ENCODE measurements around the gene TRIM44. TPM values are rescaled to one million over a fixed set of nuclear protein-coding genes. Genes with fewer than 3 reads are reported as not detected.
A peak's percentile ranks its signal among the peaks of the same experiment; 100 is the strongest.

TRIM44 gene
- total RNA-seq, 6 experiments from 2014 or later: 56.7 to 65.0 (median 60.1) TPM

- Mint-ChIP-seq H3K36me3 (ENCODE audit: low read depth) (peaks cover 15% of the 10 kb centered on the region), H3K4me1 (ENCODE audit: low read depth) (peaks cover 84% of the 10 kb centered on the region), H3K27ac (peak overlapping the region; percentile 74), H3K9me3 (no peaks in the 10 kb centered on the region; the same call in 1 of the 2 replicates), H3K4me3 (peak overlapping the region; percentile 49), H3K27me3 (ENCODE audit: insufficient read depth) (no peaks in the 10 kb centered on the region)
- TF ChIP-seq CTCF (IDR thresholded peaks at IDR 0.05): no peak
- peak; percentile 80 for DNase-seq
These were observed 132.3 kb downstream of the TRIM44 start for GRCh38 chr11:35794850-35795249.

DNA sequence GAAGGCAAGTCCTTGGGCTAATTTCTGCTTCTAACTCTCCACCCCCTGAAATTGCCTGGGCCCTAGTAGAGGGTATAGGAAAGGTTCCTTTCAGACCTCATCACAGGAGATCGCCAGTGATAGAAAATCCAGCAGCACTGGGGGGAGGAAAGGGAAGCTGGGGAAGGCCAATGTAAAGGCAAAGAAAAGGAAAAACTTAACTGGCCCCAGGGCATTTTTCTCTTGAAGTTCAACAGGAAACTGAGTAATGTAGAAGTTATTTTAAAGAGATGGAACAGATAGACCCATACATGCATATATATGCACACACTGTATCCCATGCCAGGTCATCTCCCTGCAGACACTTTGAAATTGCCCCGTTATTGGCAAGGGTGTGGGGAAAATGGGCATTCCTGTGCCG lies 134.0 kb downstream of the TRIM44 start:
- DNase-seq: peak; percentile 88
- no peak for TF ChIP-seq CTCF (IDR thresholded peaks at IDR 0.05)

DNA sequence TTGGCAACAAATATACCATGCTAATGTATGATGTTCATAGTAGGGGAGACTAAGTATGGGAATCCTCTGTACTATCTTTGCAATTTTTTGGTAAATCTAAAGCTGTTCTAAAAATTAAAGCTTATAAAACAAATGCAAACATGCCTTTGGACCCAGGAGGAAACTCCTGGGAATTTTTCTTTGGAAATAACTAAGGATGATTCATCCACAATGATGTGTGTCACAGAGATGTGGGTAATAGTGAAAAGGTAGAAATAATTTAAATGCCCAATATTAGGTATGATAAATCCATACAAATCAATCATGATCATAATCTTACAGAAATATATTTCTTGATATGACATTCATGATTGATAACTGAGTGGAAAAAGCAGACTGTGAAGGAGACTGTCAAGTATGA lies 135.8 kb downstream of the TRIM44 start:
- Mint-ChIP-seq H3K4me1 (ENCODE audit: low read depth) (peaks cover 67% of the 10 kb centered on the region), H3K9me3 (no peaks in the 10 kb centered on the region; the same call in 1 of the 2 replicates), H3K27me3 (ENCODE audit: insufficient read depth) (peaks cover 1% of the 10 kb centered on the region; the same call in 1 of the 2 replicates), H3K36me3 (ENCODE audit: low read depth) (peaks cover 13% of the 10 kb centered on the region), H3K4me3 (no peak overlapping the region), H3K27ac (no peak overlapping the region)
- TF ChIP-seq CTCF (IDR thresholded peaks at IDR 0.05): no peak
- no peak for DNase-seq

More for the DNA sequence above, 134.0 kb downstream of the TRIM44 start:
- H3K27me3 Mint-ChIP-seq (ENCODE audit: insufficient read depth): no peaks in the 10 kb centered on the region
- H3K9me3 Mint-ChIP-seq: no peaks in the 10 kb centered on the region; the same call in 1 of the 2 replicates
- peaks cover 20% of the 10 kb centered on the region for H3K36me3 Mint-ChIP-seq (ENCODE audit: low read depth)
- H3K4me3 Mint-ChIP-seq: peak overlapping the region; percentile 85
- peaks cover 81% of the 10 kb centered on the region for H3K4me1 Mint-ChIP-seq (ENCODE audit: low read depth)
- H3K27ac Mint-ChIP-seq: peak overlapping the region; percentile 74

- no peak overlapping the region for H3K4me3 Mint-ChIP-seq
- peaks cover 1% of the 10 kb centered on the region; the same call in 1 of the 2 replicates for H3K27me3 Mint-ChIP-seq (ENCODE audit: insufficient read depth)
- H3K9me3 Mint-ChIP-seq: no peaks in the 10 kb centered on the region; the same call in 1 of the 2 replicates
- no peak overlapping the region for H3K27ac Mint-ChIP-seq
- peaks cover 13% of the 10 kb centered on the region for H3K36me3 Mint-ChIP-seq (ENCODE audit: low read depth)
- no peak for DNase-seq
- TF ChIP-seq CTCF (IDR thresholded peaks at IDR 0.05): no peak
- H3K4me1 Mint-ChIP-seq (ENCODE audit: low read depth): peaks cover 61% of the 10 kb centered on the region
These were observed 136.4 kb downstream of the TRIM44 start for GRCh38 chr11:35798983-35799382.

DNA sequence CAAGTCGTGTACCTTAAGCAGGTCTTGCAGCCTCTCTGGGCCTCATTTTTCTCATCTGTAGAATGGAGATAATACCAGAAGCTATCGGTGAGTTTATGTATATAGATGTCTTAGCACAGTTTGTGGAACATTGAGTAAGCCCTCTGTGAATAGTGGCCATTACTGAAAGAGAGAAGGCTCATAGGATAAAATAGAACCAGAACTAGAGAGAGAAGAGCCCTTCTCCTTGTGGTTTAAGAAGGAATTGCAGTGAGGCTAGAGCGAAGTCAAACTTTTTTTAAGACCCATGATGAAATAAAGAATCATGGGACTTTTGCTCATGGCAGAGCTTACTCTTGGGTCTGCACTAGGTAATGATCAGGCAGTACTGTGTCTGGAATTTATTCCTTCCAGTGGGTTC lies 137.1 kb downstream of the TRIM44 start:
- Mint-ChIP-seq H3K27ac (no peak overlapping the region), H3K36me3 (ENCODE audit: low read depth) (peaks cover 13% of the 10 kb centered on the region), H3K27me3 (ENCODE audit: insufficient read depth) (peaks cover 1% of the 10 kb centered on the region; the same call in 1 of the 2 replicates), H3K4me1 (ENCODE audit: low read depth) (peaks cover 54% of the 10 kb centered on the region), H3K4me3 (no peak overlapping the region), H3K9me3 (no peaks in the 10 kb centered on the region; the same call in 1 of the 2 replicates)
- TF ChIP-seq CTCF (IDR thresholded peaks at IDR 0.05): peak; percentile 62
- no peak for DNase-seq

Measured in HFFc6 (cell line).